ENCODE data around the gene CDC42SE1.

CDC42SE1 gene

DNA sequence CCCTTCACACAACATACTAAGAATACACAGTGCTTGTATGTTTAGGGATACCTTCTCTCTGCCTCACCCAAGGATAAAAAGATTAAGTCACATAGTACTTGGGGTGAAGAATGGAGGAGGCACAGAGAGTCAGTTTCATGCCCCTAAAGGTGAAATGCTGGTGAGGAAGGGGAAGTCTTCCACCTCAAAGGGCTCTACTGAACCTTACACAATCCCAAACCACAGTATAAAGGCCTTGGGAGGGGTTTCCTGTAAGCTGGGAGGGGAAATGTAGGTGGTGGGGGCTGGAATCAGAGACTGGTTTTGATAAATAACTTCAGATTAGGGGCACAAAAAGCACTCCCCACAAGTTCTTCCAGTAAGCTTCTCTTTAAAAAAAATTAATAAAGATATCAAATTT is 56.2 kb downstream of the CDC42SE1 start:
- no peak overlapping the region for H3K4me3 ChIP-seq (replicated peaks; ENCODE audit: insufficient read depth, low read length)
- peak; percentile 62 for TF ChIP-seq POLR2AphosphoS5 (IDR thresholded peaks at IDR 0.05; ENCODE audit: low read depth)
- TF ChIP-seq, protein P1, sequence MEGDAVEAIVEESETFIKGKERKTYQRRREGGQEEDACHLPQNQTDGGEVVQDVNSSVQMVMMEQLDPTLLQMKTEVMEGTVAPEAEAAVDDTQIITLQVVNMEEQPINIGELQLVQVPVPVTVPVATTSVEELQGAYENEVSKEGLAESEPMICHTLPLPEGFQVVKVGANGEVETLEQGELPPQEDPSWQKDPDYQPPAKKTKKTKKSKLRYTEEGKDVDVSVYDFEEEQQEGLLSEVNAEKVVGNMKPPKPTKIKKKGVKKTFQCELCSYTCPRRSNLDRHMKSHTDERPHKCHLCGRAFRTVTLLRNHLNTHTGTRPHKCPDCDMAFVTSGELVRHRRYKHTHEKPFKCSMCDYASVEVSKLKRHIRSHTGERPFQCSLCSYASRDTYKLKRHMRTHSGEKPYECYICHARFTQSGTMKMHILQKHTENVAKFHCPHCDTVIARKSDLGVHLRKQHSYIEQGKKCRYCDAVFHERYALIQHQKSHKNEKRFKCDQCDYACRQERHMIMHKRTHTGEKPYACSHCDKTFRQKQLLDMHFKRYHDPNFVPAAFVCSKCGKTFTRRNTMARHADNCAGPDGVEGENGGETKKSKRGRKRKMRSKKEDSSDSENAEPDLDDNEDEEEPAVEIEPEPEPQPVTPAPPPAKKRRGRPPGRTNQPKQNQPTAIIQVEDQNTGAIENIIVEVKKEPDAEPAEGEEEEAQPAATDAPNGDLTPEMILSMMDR (IDR thresholded peaks at IDR 0.05; ENCODE audit: insufficient read depth, low read length): no peak
- TF ChIP-seq, protein P2, sequence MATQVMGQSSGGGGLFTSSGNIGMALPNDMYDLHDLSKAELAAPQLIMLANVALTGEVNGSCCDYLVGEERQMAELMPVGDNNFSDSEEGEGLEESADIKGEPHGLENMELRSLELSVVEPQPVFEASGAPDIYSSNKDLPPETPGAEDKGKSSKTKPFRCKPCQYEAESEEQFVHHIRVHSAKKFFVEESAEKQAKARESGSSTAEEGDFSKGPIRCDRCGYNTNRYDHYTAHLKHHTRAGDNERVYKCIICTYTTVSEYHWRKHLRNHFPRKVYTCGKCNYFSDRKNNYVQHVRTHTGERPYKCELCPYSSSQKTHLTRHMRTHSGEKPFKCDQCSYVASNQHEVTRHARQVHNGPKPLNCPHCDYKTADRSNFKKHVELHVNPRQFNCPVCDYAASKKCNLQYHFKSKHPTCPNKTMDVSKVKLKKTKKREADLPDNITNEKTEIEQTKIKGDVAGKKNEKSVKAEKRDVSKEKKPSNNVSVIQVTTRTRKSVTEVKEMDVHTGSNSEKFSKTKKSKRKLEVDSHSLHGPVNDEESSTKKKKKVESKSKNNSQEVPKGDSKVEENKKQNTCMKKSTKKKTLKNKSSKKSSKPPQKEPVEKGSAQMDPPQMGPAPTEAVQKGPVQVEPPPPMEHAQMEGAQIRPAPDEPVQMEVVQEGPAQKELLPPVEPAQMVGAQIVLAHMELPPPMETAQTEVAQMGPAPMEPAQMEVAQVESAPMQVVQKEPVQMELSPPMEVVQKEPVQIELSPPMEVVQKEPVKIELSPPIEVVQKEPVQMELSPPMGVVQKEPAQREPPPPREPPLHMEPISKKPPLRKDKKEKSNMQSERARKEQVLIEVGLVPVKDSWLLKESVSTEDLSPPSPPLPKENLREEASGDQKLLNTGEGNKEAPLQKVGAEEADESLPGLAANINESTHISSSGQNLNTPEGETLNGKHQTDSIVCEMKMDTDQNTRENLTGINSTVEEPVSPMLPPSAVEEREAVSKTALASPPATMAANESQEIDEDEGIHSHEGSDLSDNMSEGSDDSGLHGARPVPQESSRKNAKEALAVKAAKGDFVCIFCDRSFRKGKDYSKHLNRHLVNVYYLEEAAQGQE (IDR thresholded peaks at IDR 0.05; ENCODE audit: insufficient replicate concordance, low read depth): no peak
- peak; percentile 88 for TF ChIP-seq SPI1 (IDR thresholded peaks at IDR 0.05; ENCODE audit: borderline replicate concordance, low read depth)
- peak; percentile 60 to 79 for DNase-seq (ENCODE audit: low read depth in 1 of 2, low spot score in 1 of 2)
- H3K27me3 ChIP-seq (ENCODE audit: insufficient read depth, poor library complexity, severe bottlenecking): no peaks in the 10 kb centered on the region
- peak overlapping the region; percentile 50 for H3K27ac ChIP-seq (replicated peaks)

DNA sequence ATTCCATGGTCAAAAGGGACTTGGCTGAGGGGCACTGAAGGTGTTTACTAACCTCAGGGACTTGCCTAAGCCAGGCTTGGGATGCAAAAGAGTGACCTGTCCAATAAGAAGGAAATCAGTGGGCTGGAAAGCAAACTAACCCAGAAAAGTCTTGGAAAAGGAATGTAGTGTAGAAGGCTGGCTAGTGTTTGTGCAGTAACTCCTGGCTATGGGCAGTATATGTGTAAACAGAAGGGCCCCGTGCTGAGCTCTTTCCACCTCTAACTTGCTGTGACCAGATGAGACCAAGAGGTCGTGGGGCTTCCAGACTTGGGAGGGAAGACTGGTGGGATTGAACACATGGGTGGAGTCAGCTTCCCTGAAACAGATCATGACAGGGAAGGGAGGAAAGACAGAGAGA is 56.8 kb downstream of the CDC42SE1 start:
- Histone ChIP-seq H3K27ac (replicated peaks) (peak overlapping the region; percentile 50), H3K4me3 (replicated peaks; ENCODE audit: insufficient read depth, low read length) (no peak overlapping the region), H3K27me3 (ENCODE audit: insufficient read depth, poor library complexity, severe bottlenecking) (no peaks in the 10 kb centered on the region)
- TF ChIP-seq SPI1 (IDR thresholded peaks at IDR 0.05; ENCODE audit: borderline replicate concordance, low read depth) (no peak), GABPA (IDR thresholded peaks at IDR 0.05; ENCODE audit: low read depth) (no peak), POLR2AphosphoS5 (IDR thresholded peaks at IDR 0.05; ENCODE audit: low read depth) (no peak)
- TF ChIP-seq, protein P2 (IDR thresholded peaks at IDR 0.05; ENCODE audit: insufficient replicate concordance, low read depth): no peak
- TF ChIP-seq, protein P1 (IDR thresholded peaks at IDR 0.05; ENCODE audit: insufficient read depth, low read length): no peak
- DNase-seq (ENCODE audit: low read depth in 1 of 2, low spot score in 1 of 2): no peak

DNA sequence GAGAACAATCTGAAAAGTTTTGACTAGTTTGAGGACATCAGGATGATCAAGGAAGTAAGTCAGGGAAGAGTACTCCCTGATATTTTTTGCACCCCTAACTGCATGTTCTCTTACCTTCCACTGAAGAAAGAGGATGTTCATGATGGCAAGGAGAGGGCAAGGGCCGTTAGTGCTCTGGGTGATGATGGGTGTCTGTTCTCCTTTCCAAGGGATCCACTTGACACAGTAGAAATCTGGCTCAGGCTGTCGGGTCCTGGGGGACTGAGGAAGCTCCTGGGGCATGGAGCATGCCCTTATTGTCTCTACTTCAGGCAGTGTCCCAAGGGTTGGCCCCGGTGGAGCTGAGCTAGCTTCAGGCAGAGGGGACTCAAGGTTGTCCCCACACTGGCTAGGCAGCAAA is 57.4 kb downstream of the CDC42SE1 start:
- Histone ChIP-seq H3K27ac (replicated peaks) (peak overlapping the region; percentile 50), H3K27me3 (ENCODE audit: insufficient read depth, poor library complexity, severe bottlenecking) (no peaks in the 10 kb centered on the region), H3K4me3 (replicated peaks; ENCODE audit: insufficient read depth, low read length) (no peak overlapping the region)
- DNase-seq (ENCODE audit: low read depth in 1 of 2, low spot score in 1 of 2): peak in 1 of 2 experiments; percentile 64
- TF ChIP-seq, protein P2 (IDR thresholded peaks at IDR 0.05; ENCODE audit: insufficient replicate concordance, low read depth): no peak
- TF ChIP-seq POLR2AphosphoS5 (IDR thresholded peaks at IDR 0.05; ENCODE audit: low read depth) (no peak), GABPA (IDR thresholded peaks at IDR 0.05; ENCODE audit: low read depth) (no peak), SPI1 (IDR thresholded peaks at IDR 0.05; ENCODE audit: borderline replicate concordance, low read depth) (no peak; the same call in 1 of the 2 replicates)
- TF ChIP-seq, protein P1 (IDR thresholded peaks at IDR 0.05; ENCODE audit: insufficient read depth, low read length): no peak
